HG02973 (cell line): ENCODE results near the gene TCF12.
"Not testable (repeated sequence)": the region's sequence is repeated elsewhere in the genome, so short reads cannot be mapped to it uniquely, and the experiment has no call there.

Experiments used
- ATAC-seq: cut with Tn5 transposase; IDR thresholded peaks from one replicate; pipeline ENCODE4 v1.9.1; 2021; ENCODE audit warnings: moderate library complexity; ENCODE audit not compliant: unreplicated experiment

The TCF12 gene

DNA sequence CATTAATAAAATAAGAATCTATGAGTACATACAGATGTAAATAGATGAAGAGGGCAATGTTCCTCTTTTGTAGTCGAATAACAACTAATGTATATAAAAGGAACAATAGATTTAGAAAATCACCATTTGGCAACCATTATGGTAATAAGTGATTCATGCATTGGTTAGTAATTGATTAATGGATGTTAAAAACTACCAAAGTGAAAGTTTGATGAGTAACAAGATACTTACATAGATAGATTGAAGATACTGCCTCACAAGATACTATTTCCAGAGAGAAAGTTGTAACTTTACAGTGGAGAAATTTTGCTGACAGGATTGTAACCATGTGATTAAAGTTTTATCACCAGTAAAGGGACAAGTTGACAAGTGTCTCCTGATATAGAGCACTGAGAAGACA, 55.0 kb downstream of the TCF12 start:
- no peak for ATAC-seq

DNA sequence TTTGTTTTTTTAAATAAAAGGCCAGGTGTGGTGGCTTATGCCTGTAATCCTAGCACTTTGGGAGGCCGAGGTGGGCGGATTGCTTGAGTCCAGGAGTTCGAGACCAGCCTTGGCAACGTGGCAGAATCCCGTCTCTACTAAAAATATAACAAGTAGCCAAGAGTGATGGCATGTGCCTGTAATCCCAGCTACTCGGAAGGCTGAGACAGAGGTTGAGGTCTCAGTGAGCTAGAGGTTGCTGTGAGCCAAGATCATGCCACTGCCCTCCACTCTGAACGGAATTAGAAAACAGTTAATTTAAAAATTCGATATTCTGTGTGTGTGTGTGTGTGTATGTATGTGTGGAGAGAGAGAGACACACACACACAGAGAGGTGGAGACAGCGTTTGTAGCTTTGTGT, 58.8 kb downstream of the TCF12 start:
- ATAC-seq: no peak

- ATAC-seq: no peak
These were observed 60.6 kb downstream of the TCF12 start for GRCh38 chr15:56978898-56979662.

- no peak for ATAC-seq
These were observed 62.0 kb downstream of the TCF12 start for GRCh38 chr15:56980473-56980872.

GRCh38 chr15:56981160-56981559, 62.7 kb downstream of the TCF12 start:
- ATAC-seq: no peak

DNA sequence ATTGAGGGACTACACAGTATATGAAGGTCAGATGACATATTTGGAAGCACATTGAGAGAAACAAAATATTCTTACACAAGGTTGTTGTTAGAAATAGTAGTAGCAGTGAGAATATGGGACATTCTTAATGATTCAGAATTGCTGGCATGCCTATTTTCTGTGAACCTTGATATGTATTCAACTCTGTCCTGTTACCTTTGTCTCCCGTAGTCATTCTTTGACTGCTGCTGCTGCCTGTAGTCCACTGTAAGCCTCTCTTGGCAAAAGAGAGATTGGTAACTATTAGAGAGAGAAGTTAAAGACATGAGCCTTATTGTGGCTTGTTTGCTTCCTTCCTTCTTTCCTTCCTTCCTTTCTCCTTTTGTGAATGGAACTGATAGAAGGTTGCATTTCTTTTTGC, 64.5 kb downstream of the TCF12 start:
- ATAC-seq: no peak

DNA sequence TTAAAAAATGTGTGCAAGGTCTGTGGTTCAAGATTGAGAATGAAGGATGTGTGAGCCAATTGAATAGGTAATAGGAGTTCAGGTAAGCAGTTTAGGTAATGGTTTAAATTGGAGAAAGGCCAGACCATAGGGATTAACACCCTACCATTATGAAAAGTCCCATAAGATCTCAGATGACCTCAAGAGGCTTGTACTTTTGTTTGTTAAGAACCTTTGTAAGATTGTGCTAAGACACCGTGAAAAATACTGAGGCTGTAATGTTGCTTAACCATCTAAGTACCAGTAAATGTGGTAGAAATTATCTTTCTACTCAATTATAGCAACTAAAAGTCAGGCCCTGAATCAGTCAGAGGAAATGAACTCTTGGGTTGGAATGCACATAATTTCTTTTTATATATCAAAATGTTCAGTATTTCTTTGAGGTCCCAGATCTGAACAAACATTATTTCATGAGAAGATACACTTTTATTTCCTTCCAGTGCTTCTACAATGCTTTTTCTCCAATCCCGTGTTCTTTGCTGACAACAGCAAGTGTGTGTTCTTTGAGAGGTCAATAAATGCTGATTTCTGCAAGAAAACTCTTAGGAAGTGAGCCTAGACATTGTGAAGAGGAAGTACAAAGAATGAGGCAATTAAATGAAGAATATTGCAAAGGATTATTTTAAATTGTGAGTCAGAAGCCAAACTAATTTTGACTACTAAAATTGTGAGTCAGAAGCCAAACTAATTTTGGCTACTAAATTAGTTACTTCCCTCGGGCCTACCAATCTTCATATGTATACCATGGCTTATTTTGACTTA, 66.4 kb downstream of the TCF12 start:
- no peak for ATAC-seq

GRCh38 chr15:56985856-56986255, 67.4 kb downstream of the TCF12 start:
- no peak for ATAC-seq

DNA sequence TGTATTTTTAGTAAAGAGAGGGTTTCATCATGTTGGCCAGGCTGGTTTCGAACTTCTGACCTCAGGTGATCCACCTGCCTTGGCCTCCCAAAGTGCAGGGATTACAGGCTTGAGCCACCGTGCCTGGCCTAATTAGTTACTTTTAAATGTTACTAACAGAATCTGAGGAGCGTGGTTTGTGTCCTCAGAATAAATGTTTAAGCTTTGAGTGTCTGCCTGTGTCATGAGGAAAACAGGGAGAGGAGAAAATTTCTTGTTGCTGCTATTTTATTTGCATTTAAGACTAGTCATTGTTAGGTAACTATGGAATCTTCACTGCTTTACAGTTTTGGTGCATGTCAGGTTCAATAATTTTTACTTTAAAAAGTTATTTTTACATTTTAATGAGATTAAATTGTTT, 68.8 kb downstream of the TCF12 start:
- ATAC-seq: no peak

DNA sequence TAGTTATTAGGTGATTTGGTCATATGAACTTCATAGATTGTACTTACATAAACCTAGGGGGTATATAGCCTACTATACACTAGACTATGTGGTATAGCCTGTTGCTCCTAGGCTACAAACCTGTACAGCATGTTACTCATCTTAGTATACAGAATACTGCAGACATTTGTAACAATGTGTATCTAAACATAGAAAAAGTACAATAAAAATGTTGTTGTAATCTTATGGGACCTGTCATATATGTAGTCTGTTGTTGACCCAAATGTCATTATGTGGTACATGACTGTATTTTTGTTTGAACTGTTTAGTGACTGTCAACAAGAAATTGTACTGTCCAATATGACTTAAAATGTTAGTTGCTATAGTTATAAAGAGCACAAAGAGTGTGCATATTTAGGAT, 69.8 kb downstream of the TCF12 start:
- ATAC-seq: no peak

GRCh38 chr15:56989411-56989924, 71.0 kb downstream of the TCF12 start:
- no peak for ATAC-seq

DNA sequence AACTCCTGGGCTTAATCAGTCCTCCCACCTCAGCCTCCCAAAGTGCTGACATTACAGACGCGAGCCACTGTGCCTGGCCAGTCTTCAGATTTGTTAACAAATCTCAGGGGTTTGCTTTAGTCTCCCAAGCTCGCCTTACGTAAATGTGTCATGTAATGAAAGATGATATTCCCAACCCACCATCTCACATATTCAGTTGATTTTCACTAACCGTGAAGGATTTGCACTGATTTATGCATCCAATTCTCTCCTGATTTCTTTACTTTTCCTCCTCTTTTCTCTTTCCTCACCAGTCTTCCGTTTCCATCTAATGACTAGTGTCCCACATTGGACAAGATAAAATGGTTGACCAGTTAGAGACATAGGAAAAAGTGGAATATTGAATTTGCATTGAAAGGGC, 72.6 kb downstream of the TCF12 start:
- ATAC-seq: no peak

DNA sequence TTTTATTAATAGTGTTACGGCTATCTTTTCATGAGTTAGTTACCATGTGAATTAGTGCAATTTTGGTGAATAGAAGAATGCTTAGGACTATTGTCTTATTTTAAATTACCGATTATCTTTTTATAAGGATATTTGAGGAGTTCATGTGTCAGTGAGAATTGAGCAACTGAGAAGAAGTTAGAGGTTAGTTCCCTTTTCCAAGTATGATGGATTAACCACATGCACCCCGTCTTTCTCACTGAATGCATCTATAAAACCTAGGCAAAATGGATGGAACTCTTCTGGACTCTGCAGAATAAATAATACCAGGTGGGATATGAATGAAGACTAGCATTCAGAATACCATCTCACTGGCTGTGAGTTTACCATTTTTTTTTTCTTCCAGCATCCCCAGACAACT, 74.3 kb downstream of the TCF12 start:
- no peak for ATAC-seq

- no peak for ATAC-seq
These were observed 75.8 kb downstream of the TCF12 start for GRCh38 chr15:56994280-56994679.

GRCh38 chr15:56996093-56996492, 77.6 kb downstream of the TCF12 start:
- ATAC-seq: no peak

GRCh38 chr15:56996746-56997470, 78.5 kb downstream of the TCF12 start:
- no peak for ATAC-seq

GRCh38 chr15:57003418-57003817, 85.0 kb downstream of the TCF12 start:
- ATAC-seq: no peak

- no peak for ATAC-seq
These were observed 86.8 kb downstream of the TCF12 start for GRCh38 chr15:57005244-57005643.

DNA sequence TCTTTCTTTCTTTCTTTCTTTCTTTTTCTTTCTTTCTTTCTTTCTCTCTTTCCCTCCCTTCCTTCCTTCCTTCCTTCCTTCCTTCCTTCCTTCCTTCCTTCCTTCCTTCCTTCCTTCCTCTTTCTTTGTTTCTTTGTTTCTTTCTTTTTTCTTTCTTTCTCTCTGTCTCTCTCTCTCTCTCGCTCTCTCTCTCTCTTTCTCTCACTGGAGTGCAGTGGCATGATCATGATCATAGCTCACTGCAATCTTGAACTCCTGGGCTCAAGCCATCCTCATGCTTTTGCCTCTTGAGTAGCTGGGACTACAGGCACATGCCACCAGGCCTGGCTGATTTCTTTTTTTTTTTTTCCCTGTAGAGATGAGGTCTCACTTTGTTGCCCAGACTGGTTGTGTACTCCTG, 89.4 kb downstream of the TCF12 start:
- not testable (repeated sequence) for ATAC-seq

- no peak for ATAC-seq
These were observed 92.3 kb downstream of the TCF12 start for GRCh38 chr15:57010724-57011123.

- no peak for ATAC-seq
These were observed 94.1 kb downstream of the TCF12 start for GRCh38 chr15:57012556-57012955.
